GM18861 (cell line): Measurements from ENCODE around the gene SLC37A2.
A peak's percentile ranks its signal among the peaks of the same experiment; 100 is the strongest.

Source experiments
- ATAC-seq: cut with Tn5 transposase; IDR thresholded peaks from one replicate; pipeline ENCODE4 v1.9.1; 2021; ENCODE audit not compliant: unreplicated experiment

SLC37A2 gene

DNA sequence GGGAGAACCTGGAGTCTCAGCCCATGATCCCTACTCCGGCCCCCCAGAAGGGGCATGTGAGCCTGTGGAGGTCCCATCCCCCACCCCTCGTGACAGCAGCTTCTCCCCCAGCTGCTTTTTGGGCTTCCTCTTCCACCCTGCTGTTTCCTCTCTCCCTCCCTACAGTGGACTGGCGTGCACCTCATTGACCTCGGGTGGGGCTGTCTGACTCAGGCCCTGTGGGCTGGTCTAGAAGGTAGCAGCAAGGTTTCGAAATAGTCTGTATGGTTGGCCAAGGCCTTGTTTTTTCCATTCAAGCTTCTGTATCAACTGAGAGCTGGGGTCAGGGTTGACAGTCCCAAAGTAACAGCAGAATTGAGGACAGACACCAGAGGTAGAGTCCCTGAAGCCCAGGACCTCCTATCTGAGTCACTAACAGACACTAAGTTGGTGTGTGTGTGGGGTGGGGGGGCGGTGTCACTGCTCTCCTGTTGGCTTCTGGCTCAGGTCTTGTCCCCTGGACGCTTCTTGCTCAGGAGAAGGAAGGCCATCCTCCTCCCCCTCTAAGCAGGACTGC is 7.7 kb downstream of the SLC37A2 start:
- peak; percentile 69 for ATAC-seq

DNA sequence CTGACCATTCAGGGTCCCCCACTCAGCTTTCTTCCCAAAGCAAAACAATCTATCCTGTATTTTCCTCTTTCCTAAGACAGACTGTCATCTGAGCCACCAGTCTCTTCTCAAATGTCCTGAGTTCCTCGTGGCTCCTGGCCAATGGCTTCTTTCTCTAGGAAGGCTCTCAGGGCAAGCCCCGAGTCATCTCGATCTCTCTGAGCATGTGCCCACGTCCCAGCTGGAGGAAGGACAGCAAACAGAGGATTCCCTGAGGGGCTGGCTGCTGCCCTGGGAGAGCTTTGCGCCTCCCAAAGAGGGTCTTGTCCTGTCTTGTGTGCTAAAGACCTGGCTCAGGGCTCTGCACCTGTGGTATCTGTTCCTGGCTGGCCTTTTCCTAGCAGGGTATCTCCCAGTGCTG is 8.3 kb downstream of the SLC37A2 start:
- ATAC-seq, result no peak

DNA sequence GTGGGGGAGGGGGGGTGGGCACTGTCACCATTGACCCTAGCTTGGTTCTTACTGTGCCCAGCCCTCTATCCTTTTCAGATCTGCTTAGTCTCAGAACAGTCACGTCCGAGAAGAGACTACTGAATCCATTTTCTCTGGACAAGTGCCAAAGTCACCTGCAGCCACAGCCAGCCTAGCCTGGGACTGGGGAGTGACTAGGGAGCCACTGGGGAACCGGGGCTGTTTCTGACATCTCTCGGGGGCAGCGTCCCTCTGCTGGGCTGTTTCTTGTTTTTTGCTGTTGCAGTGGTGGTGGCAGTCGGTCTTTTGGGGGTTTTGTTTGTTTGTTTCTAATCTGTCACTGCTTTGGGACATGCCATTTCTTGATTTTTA is 8.7 kb downstream of the SLC37A2 start:
- no peak for ATAC-seq

DNA sequence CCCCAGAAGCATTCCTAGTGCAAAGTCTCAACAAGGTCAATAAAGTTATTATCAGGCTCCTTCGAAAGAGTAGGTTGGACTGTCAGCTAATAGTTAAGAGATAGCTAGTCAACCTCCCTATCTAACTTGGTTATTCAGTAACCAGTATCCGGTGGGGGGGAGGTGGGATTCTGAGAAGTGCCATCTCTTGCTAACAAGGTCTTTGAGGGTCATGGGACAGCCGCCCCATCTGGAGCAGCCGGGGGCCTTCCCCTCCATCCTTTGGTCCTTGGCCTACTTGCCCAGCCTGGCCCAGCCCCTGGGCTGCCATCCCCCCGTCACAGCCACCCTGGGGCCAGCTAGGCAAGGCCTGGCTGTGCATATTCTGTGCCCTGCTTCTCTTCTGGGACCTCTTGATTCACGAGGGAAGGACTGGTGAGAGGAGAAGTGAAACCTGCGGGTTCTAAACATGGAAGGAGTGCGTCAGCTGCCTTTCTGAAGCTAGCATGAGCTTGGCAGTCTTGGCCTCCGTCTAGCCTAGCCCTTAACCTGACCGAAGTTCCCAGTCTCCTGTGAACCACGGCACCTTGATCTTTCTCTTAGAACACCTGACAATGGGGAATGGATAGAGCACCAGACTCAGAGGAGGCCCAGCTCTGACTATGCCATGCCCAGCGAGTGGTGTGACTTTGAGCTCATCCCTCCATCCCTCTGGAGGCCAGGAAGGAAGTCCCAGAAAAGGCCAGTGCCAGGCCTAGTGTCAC is 9.3 kb downstream of the SLC37A2 start:
- peak; percentile 68 for ATAC-seq

DNA sequence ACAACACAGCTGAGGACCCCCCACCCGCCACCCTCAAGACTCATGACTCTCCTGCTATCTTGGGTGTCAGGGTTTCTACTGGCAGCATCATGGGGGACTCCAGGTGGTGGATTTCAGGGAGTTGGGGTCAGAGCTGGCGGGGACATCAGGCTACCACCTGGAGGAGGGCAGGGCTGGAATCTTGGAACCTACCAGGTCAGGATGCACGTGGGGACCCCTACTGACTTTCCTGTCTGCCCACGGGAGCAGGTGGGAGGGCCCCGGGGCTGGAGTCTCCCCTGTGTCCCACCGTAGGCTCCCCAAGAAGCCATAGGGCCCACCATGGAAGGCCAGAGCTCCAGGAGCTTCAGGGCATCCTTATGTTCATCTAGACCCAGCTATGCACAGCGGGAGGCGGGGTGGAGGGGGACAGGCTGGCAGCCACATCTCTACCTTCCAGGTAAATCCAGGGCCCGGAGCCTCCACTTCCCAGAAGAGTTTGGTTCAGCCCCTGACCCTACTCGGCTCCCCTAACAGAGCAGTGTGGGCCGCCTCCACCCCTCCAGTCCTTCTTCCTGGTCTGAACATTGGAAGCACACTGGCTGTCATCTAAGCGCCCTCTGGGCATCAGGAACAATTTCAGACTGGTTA is 10.0 kb downstream of the SLC37A2 start:
- ATAC-seq, result no peak

DNA sequence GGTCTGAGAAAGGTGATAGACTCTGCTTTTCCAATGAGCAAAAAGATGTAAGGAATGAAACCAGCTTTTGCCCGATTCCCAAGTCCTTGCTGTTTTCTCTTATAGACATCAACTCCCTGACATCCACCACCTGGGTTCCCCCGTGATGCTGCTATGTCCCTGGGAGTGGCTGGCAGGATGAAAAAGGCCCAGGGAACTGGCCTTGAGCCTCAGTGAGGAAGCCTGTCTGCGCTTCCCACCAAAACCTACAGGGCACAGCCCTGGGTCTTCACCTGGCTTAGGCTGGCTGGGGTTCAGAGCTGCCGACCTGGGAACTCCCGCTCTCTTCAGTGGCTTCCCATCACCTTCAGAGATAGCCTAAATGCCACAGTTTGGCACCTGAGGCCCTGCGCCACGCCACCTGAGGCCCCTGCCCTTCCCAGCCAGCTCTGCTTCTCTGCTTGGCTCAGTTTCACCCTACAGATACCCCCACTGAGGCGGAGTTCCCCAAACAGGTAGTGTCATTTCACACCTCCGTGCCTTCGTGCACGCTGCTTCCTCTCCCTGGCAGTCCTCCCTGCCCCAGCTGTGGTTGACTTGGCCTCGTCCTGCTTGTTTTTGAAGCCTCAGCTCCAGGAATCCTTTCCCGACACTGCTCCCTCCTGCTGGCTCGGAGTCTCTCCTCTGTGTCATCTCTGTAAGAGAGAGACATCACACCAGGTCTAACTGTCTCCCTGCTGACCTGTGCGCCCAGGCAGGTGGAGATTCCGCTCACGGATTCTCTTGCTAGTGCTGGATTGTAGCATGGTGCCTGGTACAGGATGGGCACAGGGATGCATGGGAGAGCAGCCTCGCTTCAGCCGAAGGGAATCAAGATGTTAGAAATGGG is 10.7 kb downstream of the SLC37A2 start:
- ATAC-seq, result no peak

DNA sequence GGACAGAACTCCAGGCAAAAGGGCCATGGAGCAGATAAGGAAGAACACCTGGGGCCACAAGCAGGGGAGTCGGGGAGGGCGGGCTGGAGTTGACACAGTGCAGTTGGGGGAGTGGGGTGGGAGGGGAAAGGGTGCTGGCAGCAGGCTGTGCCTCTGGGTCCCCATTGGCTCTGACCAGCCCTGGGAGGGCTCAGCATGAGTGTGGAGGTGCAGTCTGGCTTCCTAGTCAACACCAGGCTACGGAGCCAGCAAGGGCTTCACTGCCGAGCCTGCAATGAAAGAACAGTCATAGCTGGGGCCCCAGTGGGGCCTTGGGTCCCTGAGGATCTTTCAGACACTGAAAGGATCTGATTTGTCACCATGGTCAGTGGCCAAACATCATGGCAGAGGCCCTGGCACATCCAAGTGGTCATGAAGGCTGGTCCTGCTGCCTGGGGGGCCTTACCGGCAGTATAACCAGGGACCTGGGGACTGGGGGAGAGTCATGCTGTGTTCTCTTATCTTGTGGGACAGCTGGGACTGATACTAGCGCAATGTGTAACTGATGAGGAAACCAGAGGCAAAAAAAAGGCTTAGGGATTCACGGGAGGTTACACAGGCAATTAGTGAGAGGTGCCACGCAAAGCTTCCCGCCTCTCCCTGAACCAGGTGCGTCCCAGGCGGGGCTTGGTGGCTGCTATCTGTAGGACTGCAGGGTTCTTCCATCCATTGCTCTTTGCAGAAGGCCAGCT is 11.6 kb downstream of the SLC37A2 start:
- no peak for ATAC-seq

DNA sequence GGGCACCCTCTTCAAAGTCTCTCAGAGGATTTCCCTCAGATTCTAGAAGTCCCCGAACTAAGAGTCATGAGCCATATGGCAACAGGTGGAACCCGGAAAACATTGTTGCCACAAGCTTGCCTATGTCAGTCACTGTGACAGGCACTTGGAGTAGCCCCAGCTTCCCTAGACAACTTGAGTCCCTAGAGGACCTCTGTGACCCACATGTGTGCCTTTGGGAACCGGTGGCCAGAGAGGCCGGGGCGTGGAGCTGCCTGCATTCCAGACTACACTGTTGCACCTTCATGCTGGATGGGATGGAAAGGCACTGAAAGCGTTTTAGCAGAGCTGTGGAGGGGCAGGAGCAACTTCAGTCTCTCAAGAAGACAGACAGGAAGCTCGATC is 12.1 kb downstream of the SLC37A2 start:
- ATAC-seq, result no peak

DNA sequence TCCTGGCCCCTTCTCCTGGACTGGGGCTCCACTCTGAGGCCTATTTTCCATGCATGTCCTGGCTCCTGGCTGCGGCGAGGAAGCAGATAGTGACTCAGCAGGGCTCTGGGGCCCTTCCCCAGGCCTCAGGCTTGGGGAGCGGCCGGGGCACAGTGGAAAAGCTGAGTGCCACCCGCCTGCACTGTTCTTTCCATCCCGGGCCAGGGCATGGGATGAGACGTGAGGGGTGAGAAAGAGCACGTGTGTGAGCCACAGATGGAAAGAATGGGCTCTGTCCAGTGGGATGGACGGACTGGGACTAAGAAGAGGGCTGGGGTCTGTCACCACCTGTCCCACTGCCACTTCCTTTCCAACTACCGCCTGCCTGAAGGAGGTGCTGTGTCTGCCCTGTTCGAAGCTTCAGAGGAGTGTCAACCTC is 12.8 kb downstream of the SLC37A2 start:
- ATAC-seq, result no peak

DNA sequence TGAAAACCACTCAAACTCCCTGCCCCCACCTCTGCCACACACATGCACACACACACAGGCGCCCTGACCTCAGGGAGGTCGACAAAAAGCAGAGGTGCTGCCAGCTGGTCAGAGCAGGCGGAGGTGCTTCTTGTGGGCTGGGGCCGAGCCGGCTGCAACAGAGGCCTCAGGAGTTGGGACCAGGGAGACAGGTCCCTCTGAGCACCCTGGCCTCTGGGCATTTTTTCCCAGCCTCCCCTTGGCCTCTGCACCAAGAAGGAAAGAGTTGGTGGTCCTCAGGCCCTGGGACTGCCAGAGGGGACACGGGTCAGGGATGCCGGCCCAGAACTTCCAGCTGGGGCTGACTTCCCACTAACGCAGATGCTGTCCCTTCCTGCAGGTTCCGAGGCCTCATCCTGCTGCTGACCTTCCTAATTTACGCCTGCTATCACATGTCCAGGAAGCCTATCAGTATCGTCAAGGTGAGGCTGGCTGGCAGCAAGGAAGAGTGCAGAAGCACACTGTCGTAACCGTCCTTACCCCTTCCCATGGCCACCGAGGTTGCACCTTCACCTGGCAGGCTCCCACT is 13.4 kb downstream of the SLC37A2 start:
- ATAC-seq, result no peak

GRCh38 chr11:125078016-125078415 is 14.9 kb downstream of the SLC37A2 start:
- ATAC-seq, result no peak

- no peak for ATAC-seq
Measured at GRCh38 chr11:125078516-125079140, 15.5 kb downstream of the SLC37A2 start.

- no peak for ATAC-seq
Measured at GRCh38 chr11:125079151-125079877, 16.2 kb downstream of the SLC37A2 start.

DNA sequence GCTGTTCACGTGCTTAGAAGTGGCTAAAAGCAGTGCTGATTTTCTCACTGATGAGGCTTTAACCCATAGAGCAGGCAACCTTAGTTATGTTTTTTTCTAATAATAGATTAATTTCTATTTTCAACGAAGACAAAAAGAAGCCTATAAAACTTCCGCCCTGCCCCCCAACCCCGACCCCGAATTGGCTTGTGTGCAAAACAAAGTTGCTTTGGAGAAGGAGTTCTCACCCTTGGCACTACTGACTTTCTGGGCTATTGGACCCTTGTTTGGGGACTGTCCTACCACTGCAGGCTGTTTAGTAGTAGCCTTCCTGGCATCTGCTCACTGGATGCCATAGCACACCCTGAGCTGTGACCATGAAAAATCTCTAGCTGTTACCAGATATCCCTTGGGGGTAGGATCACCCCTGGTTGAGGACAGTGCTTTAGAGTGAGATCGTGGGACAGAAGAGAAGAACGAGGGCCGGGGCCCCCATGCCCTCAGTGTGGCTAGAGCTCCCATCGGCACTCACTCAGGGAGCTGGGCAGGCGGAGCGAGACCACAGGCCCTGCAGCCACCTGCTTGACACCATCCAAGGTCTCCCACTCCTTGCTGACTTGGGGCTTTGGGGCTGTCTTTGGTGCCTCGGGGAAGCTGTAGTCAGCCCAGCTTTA is 16.9 kb downstream of the SLC37A2 start:
- ATAC-seq, result no peak

- no peak for ATAC-seq
Measured at GRCh38 chr11:125080531-125080911, 17.4 kb downstream of the SLC37A2 start.

DNA sequence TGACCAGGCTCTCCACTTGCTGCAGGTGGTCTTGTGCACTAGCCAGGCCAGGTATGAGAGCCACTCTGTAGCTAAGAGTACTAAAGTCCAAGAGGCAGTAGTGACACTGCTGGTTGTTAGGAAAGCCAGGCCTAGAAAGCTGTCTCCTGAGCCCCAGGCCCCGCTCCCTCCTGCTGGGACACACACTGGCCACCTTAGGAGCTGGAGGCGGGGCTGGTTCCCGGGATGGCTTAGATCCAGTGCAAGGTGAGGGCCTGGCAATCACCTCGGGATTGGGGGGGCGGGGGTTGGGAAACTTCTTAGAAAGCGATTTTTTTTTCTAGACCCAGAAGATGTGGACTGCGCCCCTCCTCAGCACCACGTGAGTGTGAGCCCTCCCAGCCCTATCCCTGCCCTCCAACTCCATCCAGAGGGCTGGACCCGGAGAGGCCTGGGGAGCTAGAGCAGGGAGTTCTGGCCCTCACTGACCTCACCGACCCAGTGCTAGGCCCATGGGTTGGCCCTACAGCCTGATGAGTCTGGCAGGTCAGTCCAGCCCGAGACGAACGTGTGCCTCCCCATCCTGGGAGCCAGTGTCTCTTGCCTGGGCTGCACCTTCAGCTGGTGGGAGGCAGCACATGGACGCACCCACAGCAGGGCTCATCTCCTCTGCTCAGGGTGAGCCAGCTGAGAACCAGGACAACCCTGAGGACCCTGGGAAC is 18.1 kb downstream of the SLC37A2 start:
- no peak for ATAC-seq

DNA sequence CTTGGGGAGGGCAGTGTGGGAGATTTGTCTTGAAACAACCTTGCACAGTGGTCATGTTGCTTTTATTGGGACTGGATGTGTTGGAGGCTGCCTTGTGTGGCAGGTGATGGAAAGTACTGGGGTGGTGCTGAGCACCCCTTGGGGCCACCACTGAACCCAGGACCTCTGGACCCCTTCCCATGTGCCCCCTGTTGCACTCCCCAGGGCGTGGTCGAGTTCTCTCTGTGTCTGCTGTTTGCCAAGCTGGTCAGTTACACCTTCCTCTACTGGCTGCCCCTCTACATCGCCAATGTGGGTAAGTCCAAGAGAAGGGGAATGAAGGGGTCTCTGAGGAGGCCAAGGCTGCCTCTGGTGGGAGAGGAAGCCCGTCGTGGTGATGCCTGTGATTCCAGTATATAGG is 18.9 kb downstream of the SLC37A2 start:
- ATAC-seq, result no peak

DNA sequence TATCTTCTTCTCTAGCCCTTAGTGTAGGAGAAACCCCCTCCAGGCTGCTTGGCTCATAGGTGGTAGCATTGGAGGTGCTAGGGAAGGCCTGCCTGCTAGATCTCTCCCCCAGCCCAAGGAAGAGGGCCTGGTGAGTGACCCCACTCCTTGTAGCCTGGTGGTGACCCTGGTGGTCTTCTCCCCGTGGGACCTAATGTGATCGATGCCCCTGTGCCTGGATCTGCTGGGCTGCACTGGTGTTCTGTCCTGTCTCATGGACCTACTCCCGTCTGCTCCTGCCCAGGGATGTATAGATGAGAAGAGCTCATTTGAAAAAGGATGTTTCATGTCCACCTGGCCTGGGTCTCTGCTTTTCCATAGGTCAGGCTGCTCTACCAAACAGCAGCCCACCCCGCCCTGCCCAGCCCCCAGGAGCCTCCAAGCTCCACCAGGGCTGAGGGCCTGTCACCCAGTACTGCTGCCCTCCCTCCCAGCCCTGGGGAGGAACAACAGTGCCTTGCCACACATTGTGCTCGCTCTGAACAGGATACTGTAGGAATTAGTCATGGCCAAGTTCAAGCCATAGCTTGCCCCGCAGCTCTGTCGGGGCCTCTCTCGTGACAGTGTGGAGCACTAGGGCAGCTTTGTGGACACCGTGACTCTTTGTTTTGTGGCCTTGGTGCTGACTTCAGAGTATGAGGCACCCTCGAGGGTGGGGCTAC is 19.7 kb downstream of the SLC37A2 start:
- ATAC-seq, result no peak
